ENCODE data around the gene CPA4. TPM values are rescaled to one million over a fixed set of nuclear protein-coding genes. Genes with fewer than 3 reads are reported as not detected.

CPA4 gene
- total and polyA plus RNA-seq, 2 experiments from 2014 or later = not detected

DNA sequence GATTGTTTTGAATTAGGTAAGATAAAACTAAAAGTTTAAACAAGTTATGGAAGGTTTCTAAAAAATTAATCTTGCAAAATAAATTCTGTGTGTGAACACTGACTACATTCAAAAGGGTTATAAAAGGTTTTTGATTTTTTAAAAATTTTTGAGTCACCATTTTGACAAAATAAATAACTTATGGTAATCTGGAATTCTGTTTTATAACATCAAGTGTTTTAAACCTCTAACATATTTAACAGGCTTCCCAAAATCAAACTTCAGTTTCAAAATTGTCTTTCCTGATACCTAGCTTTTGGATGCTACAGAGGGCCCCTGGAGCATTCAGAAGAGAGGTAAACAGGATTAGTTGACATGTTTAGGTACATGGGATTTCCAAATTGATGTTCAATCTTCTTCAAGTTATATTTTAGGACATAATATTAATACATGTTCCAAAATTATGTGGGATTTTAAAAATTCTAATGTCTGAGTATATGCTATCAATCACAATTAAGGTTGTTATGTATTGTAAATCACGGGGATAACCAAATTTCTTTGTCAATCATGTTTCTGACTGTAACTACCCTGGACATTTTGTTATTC, 34.4 kb upstream of the CPA4 start:
- TF ChIP-seq ZNF331 (CRISPR knock-in tag; IDR thresholded peaks at IDR 0.05; ENCODE audit: low read depth) (no peak), ETS1 (IDR thresholded peaks at IDR 0.05) (no peak), ZNF114 (CRISPR knock-in tag; IDR thresholded peaks at IDR 0.05) (no peak), EZH2 (IDR thresholded peaks at IDR 0.05; ENCODE audit: low read depth, unreplicated experiment) (no peak), STAT1 (IDR thresholded peaks at IDR 0.05; ENCODE audit: unreplicated experiment) (no peak), JUNB (IDR thresholded peaks at IDR 0.05; ENCODE audit: unreplicated experiment) (no peak), POLR2AphosphoS5 (IDR thresholded peaks at IDR 0.05; ENCODE audit: low read depth) (no peak), CREB1 (CRISPR knock-in tag; IDR thresholded peaks at IDR 0.05; ENCODE audit: low read depth) (no peak), CTCF (conservative IDR thresholded peaks at IDR 0.05; ENCODE audit: low read depth in 2 of 2) (no peak), EZH2phosphoT487 (IDR thresholded peaks at IDR 0.05; ENCODE audit: unreplicated experiment) (no peak), NANOG (IDR thresholded peaks at IDR 0.05; ENCODE audit: borderline replicate concordance) (no peak)
- TF ChIP-seq, protein P1, sequence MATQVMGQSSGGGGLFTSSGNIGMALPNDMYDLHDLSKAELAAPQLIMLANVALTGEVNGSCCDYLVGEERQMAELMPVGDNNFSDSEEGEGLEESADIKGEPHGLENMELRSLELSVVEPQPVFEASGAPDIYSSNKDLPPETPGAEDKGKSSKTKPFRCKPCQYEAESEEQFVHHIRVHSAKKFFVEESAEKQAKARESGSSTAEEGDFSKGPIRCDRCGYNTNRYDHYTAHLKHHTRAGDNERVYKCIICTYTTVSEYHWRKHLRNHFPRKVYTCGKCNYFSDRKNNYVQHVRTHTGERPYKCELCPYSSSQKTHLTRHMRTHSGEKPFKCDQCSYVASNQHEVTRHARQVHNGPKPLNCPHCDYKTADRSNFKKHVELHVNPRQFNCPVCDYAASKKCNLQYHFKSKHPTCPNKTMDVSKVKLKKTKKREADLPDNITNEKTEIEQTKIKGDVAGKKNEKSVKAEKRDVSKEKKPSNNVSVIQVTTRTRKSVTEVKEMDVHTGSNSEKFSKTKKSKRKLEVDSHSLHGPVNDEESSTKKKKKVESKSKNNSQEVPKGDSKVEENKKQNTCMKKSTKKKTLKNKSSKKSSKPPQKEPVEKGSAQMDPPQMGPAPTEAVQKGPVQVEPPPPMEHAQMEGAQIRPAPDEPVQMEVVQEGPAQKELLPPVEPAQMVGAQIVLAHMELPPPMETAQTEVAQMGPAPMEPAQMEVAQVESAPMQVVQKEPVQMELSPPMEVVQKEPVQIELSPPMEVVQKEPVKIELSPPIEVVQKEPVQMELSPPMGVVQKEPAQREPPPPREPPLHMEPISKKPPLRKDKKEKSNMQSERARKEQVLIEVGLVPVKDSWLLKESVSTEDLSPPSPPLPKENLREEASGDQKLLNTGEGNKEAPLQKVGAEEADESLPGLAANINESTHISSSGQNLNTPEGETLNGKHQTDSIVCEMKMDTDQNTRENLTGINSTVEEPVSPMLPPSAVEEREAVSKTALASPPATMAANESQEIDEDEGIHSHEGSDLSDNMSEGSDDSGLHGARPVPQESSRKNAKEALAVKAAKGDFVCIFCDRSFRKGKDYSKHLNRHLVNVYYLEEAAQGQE (IDR thresholded peaks at IDR 0.05; ENCODE audit: unreplicated experiment) = no peak
- TF ChIP-seq, protein P2, sequence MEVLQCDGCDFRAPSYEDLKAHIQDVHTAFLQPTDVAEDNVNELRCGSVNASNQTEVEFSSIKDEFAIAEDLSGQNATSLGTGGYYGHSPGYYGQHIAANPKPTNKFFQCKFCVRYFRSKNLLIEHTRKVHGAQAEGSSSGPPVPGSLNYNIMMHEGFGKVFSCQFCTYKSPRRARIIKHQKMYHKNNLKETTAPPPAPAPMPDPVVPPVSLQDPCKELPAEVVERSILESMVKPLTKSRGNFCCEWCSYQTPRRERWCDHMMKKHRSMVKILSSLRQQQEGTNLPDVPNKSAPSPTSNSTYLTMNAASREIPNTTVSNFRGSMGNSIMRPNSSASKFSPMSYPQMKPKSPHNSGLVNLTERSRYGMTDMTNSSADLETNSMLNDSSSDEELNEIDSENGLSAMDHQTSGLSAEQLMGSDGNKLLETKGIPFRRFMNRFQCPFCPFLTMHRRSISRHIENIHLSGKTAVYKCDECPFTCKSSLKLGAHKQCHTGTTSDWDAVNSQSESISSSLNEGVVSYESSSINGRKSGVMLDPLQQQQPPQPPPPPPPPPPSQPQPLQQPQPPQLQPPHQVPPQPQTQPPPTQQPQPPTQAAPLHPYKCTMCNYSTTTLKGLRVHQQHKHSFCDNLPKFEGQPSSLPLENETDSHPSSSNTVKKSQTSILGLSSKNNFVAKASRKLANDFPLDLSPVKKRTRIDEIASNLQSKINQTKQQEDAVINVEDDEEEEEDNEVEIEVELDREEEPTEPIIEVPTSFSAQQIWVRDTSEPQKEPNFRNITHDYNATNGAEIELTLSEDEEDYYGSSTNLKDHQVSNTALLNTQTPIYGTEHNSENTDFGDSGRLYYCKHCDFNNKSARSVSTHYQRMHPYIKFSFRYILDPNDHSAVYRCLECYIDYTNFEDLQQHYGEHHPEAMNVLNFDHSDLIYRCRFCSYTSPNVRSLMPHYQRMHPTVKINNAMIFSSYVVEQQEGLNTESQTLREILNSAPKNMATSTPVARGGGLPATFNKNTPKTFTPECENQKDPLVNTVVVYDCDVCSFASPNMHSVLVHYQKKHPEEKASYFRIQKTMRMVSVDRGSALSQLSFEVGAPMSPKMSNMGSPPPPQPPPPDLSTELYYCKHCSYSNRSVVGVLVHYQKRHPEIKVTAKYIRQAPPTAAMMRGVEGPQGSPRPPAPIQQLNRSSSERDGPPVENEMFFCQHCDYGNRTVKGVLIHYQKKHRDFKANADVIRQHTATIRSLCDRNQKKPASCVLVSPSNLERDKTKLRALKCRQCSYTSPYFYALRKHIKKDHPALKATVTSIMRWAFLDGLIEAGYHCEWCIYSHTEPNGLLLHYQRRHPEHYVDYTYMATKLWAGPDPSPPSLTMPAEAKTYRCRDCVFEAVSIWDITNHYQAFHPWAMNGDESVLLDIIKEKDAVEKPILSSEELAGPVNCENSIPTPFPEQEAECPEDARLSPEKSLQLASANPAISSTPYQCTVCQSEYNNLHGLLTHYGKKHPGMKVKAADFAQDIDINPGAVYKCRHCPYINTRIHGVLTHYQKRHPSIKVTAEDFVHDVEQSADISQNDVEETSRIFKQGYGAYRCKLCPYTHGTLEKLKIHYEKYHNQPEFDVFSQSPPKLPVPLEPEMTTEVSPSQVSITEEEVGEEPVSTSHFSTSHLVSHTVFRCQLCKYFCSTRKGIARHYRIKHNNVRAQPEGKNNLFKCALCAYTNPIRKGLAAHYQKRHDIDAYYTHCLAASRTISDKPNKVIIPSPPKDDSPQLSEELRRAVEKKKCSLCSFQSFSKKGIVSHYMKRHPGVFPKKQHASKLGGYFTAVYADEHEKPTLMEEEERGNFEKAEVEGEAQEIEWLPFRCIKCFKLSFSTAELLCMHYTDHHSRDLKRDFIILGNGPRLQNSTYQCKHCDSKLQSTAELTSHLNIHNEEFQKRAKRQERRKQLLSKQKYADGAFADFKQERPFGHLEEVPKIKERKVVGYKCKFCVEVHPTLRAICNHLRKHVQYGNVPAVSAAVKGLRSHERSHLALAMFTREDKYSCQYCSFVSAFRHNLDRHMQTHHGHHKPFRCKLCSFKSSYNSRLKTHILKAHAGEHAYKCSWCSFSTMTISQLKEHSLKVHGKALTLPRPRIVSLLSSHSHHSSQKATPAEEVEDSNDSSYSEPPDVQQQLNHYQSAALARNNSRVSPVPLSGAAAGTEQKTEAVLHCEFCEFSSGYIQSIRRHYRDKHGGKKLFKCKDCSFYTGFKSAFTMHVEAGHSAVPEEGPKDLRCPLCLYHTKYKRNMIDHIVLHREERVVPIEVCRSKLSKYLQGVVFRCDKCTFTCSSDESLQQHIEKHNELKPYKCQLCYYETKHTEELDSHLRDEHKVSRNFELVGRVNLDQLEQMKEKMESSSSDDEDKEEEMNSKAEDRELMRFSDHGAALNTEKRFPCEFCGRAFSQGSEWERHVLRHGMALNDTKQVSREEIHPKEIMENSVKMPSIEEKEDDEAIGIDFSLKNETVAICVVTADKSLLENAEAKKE (CRISPR knock-in tag; IDR thresholded peaks at IDR 0.05) = no peak
- H3K27me3 ChIP-seq (ENCODE audit: insufficient read depth) = no peaks in the 10 kb centered on the region
- Mint-ChIP-seq H3K4me3 (no peak overlapping the region), H3K9me3 (peaks cover 56% of the 10 kb centered on the region), H3K27ac (no peak overlapping the region), H3K27me3 (ENCODE audit: insufficient read depth, low read depth, poor library complexity) (peaks cover 7% of the 10 kb centered on the region), H3K36me3 (ENCODE audit: low read depth) (peaks cover 47% of the 10 kb centered on the region; the same call in 2 of the 3 replicates), H3K4me1 (peaks cover 26% of the 10 kb centered on the region)
- H3K79me2 ChIP-seq (replicated peaks; ENCODE audit: insufficient read depth) = no peaks in the 10 kb centered on the region
- no peaks in the 10 kb centered on the region; the same call in 1 of the 2 replicates for H3K9me2 ChIP-seq (ENCODE audit: insufficient read depth)
- H3K4me2 ChIP-seq = no peak overlapping the region
- no peak overlapping the region for H2AFZ ChIP-seq
- H3K27ac ChIP-seq (ENCODE audit: low read depth) = no peak overlapping the region
- H3F3A ChIP-seq (replicated peaks; ENCODE audit: low read depth) = no peaks in the 10 kb centered on the region
- H3K4me1 ChIP-seq (ENCODE audit: insufficient read depth) = peaks cover 14% of the 10 kb centered on the region; the same call in 1 of the 2 replicates
- ATAC-seq (no peak), DNase-seq (ENCODE audit: low spot score) (no peak)
- no peak overlapping the region for H3K4me3 ChIP-seq
- H4K20me1 ChIP-seq (replicated peaks; ENCODE audit: insufficient read depth) = no peaks in the 10 kb centered on the region
- H3K36me3 ChIP-seq (ENCODE audit: insufficient read depth) = peaks cover 15% of the 10 kb centered on the region

Measured in GM23338 (cell line).